Omental fat pad (tissue), 4 donors: ENCODE results near the gene GRIN1. TPM values are rescaled to one million over a fixed set of nuclear protein-coding genes. Genes with fewer than 3 reads are reported as not detected.

Experiments
- ATAC-seq: fragments of 150-250 bp; one replicate; pipeline ENCODE4 v1.9.1; 2016; ENCODE audit warnings: mild to moderate bottlenecking, moderate library complexity; ENCODE audit not compliant: low FRiP score
- DNase-seq: peaks from one replicate; pipeline ENCODE4 v3.0.0-alpha.2; 2019; ENCODE audit warnings: low spot score
- CTCF ChIP-seq, 3 donors: fragments of 450-650 bp; IDR thresholded peaks; one replicate each; pipeline ENCODE4 v1.5.1; 2016 to 2017; ENCODE audit warnings: antibody characterized with exemption in 3 of 3, mild to moderate bottlenecking in 3 of 3, moderate library complexity in 2 of 3
- total RNA-seq, 4 donors: library from RNA; depleted of rRNA; stranded (reverse); fragments of >200 nt; gene quantifications; one replicate each; pipeline ENCODE4 v1.1.0, GENCODE V29; 2016

Gene GRIN1
- total RNA-seq, 4 donors from 2014 or later: not detected

DNA sequence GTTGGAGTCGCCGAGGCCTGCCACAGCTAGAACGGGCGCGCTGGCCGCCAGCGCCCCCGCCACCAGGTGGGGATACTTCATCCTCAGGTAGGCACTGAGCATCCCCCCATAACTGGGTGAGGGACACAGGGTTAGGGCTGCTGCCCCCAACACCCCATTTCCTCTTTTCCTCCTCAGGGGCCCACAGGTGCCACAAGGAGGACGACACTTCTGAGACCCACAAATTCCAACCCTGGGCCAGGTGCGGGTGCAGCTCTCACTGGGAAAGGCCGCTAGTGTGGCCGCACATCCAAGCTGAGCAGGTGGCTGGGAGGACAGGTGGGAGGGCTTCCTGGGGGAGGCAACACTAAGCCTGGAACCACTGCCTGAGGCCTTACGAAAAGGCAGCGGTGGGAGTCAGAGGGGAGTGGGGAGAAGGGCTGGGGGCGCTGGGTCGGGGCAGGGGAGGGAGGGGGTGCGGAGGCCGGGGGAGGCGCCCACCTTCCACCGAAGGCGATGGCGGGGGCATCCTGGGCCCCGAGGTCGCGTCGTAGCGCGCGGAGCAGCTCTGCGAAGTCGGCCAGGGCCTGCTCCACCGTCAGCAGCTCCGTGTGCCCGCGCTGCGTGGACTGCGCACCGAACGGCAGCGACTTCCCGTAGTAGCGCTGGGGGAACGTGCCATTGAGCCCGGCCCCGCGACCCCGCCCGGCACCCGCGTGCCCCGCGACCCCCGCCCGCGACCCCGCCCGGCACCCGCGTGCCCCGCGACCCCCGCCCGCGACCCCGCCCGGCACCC is 25.4 kb upstream of the GRIN1 start:
- ATAC-seq: no peak
- no peak for TF ChIP-seq CTCF (IDR thresholded peaks at IDR 0.05)
- no peak for DNase-seq

DNA sequence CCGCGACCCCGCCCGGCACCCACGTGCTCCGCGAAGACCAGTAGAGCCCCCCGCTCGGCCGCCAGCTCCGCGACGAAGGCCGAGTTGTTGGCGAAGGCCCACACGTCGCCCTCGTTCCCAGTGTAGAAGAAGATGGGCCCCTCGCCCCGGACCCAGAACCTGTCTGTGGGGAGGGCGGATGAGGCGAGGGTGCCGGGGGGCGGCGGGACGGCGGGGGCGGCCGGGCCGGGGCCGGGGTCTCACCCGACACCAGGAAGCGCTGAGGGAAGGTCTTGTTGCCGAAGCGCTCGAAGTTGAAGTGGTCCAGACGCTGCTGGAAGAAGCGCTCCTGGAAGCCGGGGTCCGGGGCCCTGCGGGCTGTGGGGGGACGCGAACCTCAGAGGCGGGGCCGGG is 24.7 kb upstream of the GRIN1 start:
- ATAC-seq (peak; percentile 2), DNase-seq (no peak)

GRCh38 chr9:137114613-137115393 is 24.2 kb upstream of the GRIN1 start, which contains the start of gene DPP7:
Gene DPP7, minus strand, starts transcription at chr9:137114733. Its CDS starts 20 bp downstream, at chr9:137114713.
- DNase-seq (no peak), ATAC-seq (peak; percentile 64)
- TF ChIP-seq CTCF (IDR thresholded peaks at IDR 0.05): no peak

More for the DNA sequence above, 24.7 kb upstream of the GRIN1 start:
- TF ChIP-seq CTCF (IDR thresholded peaks at IDR 0.05): no peak

GRCh38 chr9:137115394-137116026 is 23.4 kb upstream of the GRIN1 start:
- peak; percentile 22 for ATAC-seq
- DNase-seq: no peak
- TF ChIP-seq CTCF (IDR thresholded peaks at IDR 0.05): no peak

GRCh38 chr9:137116027-137116507 is 22.9 kb upstream of the GRIN1 start:
- DNase-seq (no peak), ATAC-seq (no peak)
- TF ChIP-seq CTCF (IDR thresholded peaks at IDR 0.05): no peak

DNA sequence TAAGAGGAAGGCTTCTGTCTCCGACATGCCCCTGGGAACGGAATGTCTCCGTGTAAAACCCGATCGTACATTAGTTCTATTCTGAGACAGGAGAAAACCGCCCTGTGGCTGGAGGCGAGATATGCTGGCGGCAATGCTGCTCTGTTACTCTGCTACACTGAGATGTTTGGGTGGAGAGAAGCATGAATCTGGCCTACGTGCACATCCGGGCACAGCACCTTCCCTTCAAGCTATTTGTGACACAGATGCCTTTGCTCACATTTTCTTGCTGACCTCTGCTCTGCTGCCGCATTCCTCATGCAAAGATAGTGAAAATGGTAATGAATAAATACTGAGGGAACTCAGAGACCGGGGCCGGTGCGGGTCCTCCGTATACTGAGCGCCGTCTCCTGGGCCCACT is 22.2 kb upstream of the GRIN1 start:
- no peak for TF ChIP-seq CTCF (IDR thresholded peaks at IDR 0.05)
- ATAC-seq: no peak

More for the DNA sequence above, 22.2 kb upstream of the GRIN1 start:
- no peak for DNase-seq
